NCI-H524 (cell line): ENCODE results near the gene CCND1.
"Not testable (repeated sequence)": the region's sequence is repeated elsewhere in the genome, so short reads cannot be mapped to it uniquely, and the experiment has no call there.

Source experiments
- DNase-seq, 2 experiments: peaks; one replicate each; lab custom pipeline; 2025; lab: John Stamatoyannopoulos, UW

Gene CCND1

DNA sequence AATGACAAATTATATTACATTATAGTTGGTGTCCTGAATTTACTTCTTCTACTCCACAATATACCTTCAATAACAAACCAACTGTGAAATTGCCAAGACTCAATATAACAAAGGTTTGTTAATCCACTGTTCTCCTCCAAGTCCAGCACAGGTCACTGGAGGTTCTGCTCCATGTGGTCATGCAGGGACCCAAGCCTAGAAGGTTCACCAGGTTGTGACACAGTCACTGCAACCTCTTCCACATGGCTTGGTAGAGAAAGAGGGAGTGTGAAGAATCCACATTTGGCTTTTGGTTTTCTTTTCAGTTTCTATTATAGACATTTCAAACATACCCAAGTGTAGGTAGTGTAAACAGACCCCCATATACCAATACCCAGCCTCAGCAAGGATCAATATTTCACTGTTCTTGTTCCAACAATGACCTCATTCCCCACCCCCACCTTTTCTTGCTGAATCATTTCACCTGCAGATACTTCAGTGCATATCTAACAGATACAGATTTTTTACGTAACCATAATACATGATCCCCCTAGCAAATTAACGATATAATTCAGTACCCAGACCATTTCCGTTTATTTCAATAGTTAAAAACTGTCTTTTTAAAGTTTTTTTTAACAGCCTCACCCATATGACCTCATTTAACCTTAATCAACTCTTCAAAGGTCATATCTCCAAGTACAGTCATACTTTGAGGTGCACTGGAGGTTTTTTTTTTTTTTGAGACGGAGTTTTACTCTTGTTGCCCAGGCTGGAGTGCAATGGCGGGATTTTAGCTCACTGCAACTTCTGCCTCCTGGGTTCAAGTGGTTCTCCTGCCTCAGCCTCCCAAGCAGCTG, 48.7 kb downstream of the CCND1 start:
- DNase-seq = no peak

GRCh38 chr11:69691463-69691862, 50.5 kb downstream of the CCND1 start:
- no peak for DNase-seq

DNA sequence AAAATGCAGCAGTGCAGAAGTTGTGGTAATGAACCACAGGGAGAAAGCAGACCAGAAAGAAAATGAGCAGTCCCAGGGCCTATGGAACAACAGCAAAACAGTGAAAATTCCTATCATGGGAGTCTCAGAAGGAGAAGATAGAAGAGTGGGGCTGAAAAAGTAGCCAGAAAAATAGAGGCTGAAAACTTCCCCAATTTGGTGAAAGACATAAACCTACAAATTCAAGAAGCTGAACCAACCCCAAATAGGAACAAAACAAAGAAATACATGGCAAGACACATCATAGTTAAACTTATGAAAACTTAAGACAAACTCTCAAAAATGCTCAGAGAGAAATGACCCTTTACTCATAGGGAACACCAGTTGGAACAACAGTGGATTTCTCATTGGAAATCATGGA, 51.5 kb downstream of the CCND1 start:
- no peak for DNase-seq

- DNase-seq = peak in 1 of 2 experiments; percentile 55
These were observed 53.8 kb downstream of the CCND1 start for GRCh38 chr11:69694781-69695180.

DNA sequence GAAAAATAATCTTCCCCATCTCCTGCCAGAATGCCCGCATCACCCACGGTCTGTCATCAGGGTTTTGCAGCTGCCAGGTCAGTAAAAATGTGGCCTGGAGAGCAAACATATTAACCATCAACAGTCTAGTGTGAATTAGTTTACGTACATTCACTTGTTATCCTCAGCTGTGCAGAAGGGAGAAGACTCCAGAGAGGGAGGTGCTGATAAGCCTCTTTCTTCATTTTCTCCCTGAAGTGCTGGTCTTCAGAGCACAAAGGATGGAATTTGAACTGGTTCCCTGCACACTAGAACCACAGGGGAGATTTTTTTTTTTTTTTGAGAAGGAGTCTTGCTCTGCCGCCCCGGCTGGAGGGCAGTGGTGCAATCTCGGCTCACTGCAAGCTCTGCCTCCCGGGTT, 54.6 kb downstream of the CCND1 start:
- DNase-seq = no peak

GRCh38 chr11:69695995-69696394, 55.0 kb downstream of the CCND1 start:
- DNase-seq = not testable (repeated sequence)

DNA sequence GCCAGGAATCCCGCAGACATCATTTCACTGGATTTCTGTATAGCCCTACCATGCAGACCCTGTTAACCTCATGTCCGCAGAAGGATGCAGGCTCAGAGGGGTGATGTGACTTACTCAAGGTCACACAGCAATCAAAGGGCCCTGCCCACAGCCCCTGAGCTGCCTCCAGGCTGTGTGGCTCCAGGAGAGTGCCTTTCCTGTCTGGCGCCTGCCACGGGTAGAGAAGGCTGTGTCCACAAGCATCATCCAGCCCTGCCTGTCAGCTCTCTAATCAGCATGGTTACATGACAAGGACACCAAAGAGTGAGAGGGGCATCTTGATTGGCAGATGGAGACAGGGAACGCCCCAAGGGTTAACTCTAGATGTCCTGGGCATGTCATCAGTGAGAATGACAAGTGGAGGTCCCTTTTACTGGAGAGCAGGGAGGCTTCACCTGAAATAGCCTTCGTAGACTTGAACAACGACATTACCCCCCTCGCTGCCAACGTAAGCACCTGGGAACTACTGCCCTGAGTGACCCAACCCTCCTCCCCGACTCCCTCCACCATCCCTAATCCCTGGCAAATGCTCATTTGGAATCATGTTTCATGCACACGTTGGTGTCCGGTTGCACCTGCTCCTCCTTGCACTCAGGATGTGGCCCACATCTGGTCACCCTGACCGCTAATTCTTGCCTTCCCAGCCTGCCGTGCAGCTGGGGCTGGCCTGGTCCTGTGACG, 56.0 kb downstream of the CCND1 start:
- peak; percentile 65 to 93 for DNase-seq

GRCh38 chr11:69697469-69697843, 56.5 kb downstream of the CCND1 start:
- DNase-seq = no peak

DNA sequence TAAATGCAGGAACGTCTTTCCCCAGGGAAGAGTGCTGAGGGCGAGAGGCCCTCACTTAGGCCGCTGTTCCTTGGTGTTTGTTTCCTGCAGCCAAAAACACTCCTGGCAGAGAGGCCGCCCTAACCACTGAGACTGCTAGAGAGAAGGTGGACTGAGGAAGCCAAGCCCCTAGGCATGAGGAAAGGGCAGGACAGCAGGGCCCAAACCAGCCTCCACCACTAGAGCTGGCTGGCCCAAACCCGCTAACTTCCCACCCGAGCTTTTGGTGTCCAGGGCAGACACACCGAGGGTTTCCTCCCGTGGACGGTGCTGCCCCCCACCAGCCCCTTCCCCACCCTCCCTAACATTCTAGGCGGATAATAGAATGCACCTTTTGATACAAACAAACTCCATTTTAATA, 56.9 kb downstream of the CCND1 start:
- DNase-seq = no peak

- DNase-seq = no peak
These were observed 57.4 kb downstream of the CCND1 start for GRCh38 chr11:69698362-69698761.

- DNase-seq = peak; percentile 62 to 82
These were observed 58.3 kb downstream of the CCND1 start for GRCh38 chr11:69699213-69699612.

DNA sequence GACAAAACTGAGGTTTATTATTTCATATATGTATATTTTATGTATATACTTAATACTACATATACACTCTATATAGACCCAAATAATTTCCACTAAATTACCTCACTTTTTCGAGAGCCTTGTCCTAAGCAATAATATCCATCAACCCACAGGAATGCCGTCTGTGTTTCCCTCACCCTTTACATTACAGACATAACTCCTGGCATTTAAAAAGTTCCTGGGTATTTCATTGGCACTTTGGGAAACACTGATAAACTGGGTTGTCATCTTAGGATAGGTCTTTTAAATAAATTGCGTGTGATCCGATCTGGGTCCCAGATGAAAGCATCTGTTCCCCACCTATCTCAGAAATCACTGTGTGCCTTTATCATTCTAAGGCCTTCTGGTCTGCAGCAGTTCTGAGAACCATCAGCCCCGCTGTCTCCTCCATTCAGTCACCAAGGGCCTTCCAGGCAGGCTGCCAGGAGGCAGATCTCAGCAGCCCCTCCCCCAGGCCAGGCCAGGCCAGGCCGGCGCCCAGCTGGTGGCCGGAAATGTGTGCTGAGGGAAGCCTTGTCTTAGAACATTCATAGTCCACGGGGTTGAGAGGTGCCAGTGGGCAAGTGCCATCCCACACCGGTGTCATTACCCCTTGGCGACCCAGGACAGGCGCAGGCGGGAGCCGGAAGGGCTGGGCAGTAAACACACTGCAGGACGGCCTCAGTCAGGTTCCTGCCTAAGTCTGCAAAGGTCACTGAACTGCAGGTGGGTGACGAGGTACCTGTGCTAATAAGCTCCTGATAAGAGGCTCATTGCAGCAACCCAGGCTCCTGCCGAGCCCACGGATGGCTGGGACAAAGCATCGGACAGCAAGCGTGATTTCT, 59.6 kb downstream of the CCND1 start:
- peak; percentile 62 to 86 for DNase-seq

- no peak for DNase-seq
These were observed 61.3 kb downstream of the CCND1 start for GRCh38 chr11:69702239-69702691.

GRCh38 chr11:69702769-69703452, 62.0 kb downstream of the CCND1 start:
- peak in 1 of 2 experiments; percentile 38 for DNase-seq

GRCh38 chr11:69703453-69703767, 62.5 kb downstream of the CCND1 start:
- DNase-seq = no peak
